HepG2 (cell line): Measurements from ENCODE around the gene RWDD4. TPM values are rescaled to one million over a fixed set of nuclear protein-coding genes. Genes with fewer than 3 reads are reported as not detected.

Source experiments
- ATAC-seq: fragments of 200-7000 bp; cut with Tn5 transposase; 3 replicates; pipeline ENCODE4 v1.9.1; 2020; ENCODE audit warnings: mild to moderate bottlenecking, moderate library complexity
- BruUV-seq: library from RNA; stranded (reverse); fragments of 400-500 nt; replicated peaks from 2 replicates; lab custom pipeline; 2021; lab: Mats Ljungman, UMichigan
- CTCF ChIA-PET: fragments of 300-600 bp; formaldehyde crosslinking; extraction: SDS; loops from one replicate; lab custom pipeline; 2021; ENCODE audit warnings: low total read pairs, inconsistent platforms, low intra/inter-chr PET ratio; lab: Yijun Ruan, JAX
- POLR2A ChIA-PET: fragments of 350-600 bp; sonication (Branson Sonifier 250); formaldehyde crosslinking; loops from one replicate; lab custom pipeline; 2020; ENCODE audit warnings: antibody characterized with exemption, inconsistent platforms; lab: Yijun Ruan, JAX
- DNase-seq: peaks from one replicate; pipeline ENCODE4 v3.0.0-alpha.2; 2015; ENCODE audit warnings: low spot score
- FAIRE-seq: peaks from 3 replicates; lab custom pipeline; 2011; peaks lifted over from hg19 to GRCh38; lab: Jason Lieb, UNC
- H2AFZ ChIP-seq: one replicate; pipeline ENCODE4 v1.6.1; 2011; ENCODE audit warnings: low read length, inconsistent platforms
- H3K27ac ChIP-seq: fragments of 300-600 bp; 3 replicates; pipeline ENCODE4 v1.8.0; 2011; ENCODE audit warnings: mixed run types, mild to moderate bottlenecking, mixed read lengths, low read length, inconsistent platforms; ENCODE audit not compliant: insufficient read depth; ENCODE audit errors: extremely low read length
- H3K27me3 ChIP-seq, 2 experiments: fragments of 200-600 bp in 1 of 2; 2 replicates in 1 of 2; 3 replicates in 1 of 2; pipeline versions ENCODE4 v1.6.0 to v1.8.0; 2011; ENCODE audit warnings: low read length in 2 of 2, mild to moderate bottlenecking in 2 of 2, moderate library complexity in 2 of 2, inconsistent platforms in 1 of 2; ENCODE audit not compliant: insufficient read depth in 2 of 2, control insufficient read depth in 1 of 2
- H3K36me3 ChIP-seq, 2 experiments: fragments of 200-600 bp in 1 of 2; replicated peaks in 1 of 2; 2 replicates in 1 of 2; 3 replicates in 1 of 2; pipeline versions ENCODE4 v1.5.1 to v1.8.0; 2011; ENCODE audit warnings: low read length in 2 of 2, inconsistent platforms in 1 of 2; ENCODE audit not compliant: insufficient read depth in 2 of 2, control insufficient read depth in 1 of 2
- H3K4me1 ChIP-seq: 2 replicates; pipeline ENCODE4 v1.5.1; 2012; ENCODE audit warnings: low read length, inconsistent platforms; ENCODE audit not compliant: insufficient read depth
- H3K4me2 ChIP-seq: 2 replicates; pipeline ENCODE4 v1.6.0; 2011; ENCODE audit warnings: low read depth, low read length, inconsistent platforms
- H3K4me3 ChIP-seq, 3 experiments: fragments of 200-600 bp in 1 of 3; sonication (generic), shearing (Covaris generic) in 1 of 3; replicated peaks in 1 of 3; 2 replicates each; pipeline ENCODE4 v1.5.1; 2011 to 2016; ENCODE audit warnings: low read length in 3 of 3, inconsistent platforms in 2 of 3, low read depth in 2 of 3, mild to moderate bottlenecking in 2 of 3, control low read depth in 1 of 3, mixed read lengths in 1 of 3; ENCODE audit not compliant: insufficient read depth in 1 of 3
- H3K79me2 ChIP-seq: one replicate; pipeline ENCODE4 v1.6.1; 2011; ENCODE audit warnings: low read length, inconsistent platforms; ENCODE audit not compliant: insufficient read depth
- H3K9ac ChIP-seq: 2 replicates; pipeline ENCODE4 v1.6.0; 2011; ENCODE audit warnings: mild to moderate bottlenecking, low read depth, low read length, inconsistent platforms; ENCODE audit not compliant: insufficient read depth
- H3K9me3 ChIP-seq: 2 replicates; pipeline ENCODE4 v1.5.1; 2012; ENCODE audit warnings: mild to moderate bottlenecking, low read length
- H4K20me1 ChIP-seq: 2 replicates; pipeline ENCODE4 v1.6.0; 2011; ENCODE audit warnings: inconsistent platforms, mild to moderate bottlenecking, low read length, moderate library complexity; ENCODE audit not compliant: insufficient read depth
- ATF7 ChIP-seq, 2 experiments: fragments of 450-650 bp in 1 of 2; sonication (generic) in 1 of 2; formaldehyde crosslinking in 1 of 2; IDR thresholded peaks; 2 replicates each; pipeline versions ENCODE4 v1.4.0 to v1.6.1; 2016 to 2020; ENCODE audit warnings: antibody characterized with exemption in 1 of 2, mild to moderate bottlenecking in 1 of 2, missing genetic modification reagents in 1 of 2
- GTF3A ChIP-seq: sonication (generic); formaldehyde crosslinking; conservative IDR thresholded peaks from 2 replicates; pipeline ENCODE4 v1.4.0; 2020; ENCODE audit warnings: mild to moderate bottlenecking, missing genetic modification reagents
- NCOA5 ChIP-seq: sonication (generic); formaldehyde crosslinking; IDR thresholded peaks from 2 replicates; pipeline ENCODE4 v1.4.0; 2020; ENCODE audit warnings: missing genetic modification reagents
- RXRA ChIP-seq: sonication (generic); formaldehyde crosslinking; IDR thresholded peaks from 2 replicates; pipeline ENCODE4 v1.5.1; 2020; ENCODE audit warnings: missing genetic modification reagents
- SMC3 ChIP-seq: IDR thresholded peaks from 2 replicates; pipeline ENCODE4 v1.6.1; 2011; ENCODE audit warnings: low read length, improper control_type of control experiment
- STAG1 ChIP-seq: sonication (generic); formaldehyde crosslinking; IDR thresholded peaks from 2 replicates; pipeline ENCODE4 v1.4.0; 2020; ENCODE audit warnings: missing genetic modification reagents
- TCF7L2 ChIP-seq: IDR thresholded peaks from 2 replicates; pipeline ENCODE4 v1.6.1; 2011; ENCODE audit warnings: mild to moderate bottlenecking, low read depth, low read length, moderate library complexity
- ZNF335 ChIP-seq: sonication (generic); formaldehyde crosslinking; IDR thresholded peaks from 2 replicates; pipeline ENCODE4 v1.4.0; 2020; ENCODE audit warnings: missing genetic modification reagents
- WGBS: methylation state at CpG from one replicate; pipeline ENCODE4 v1.1.6; 2017; ENCODE audit warnings: low lambda C conversion rate; 5-methylcytosine and 5-hydroxymethylcytosine counted together
- in situ Hi-C: cut with HindIII; loops from 2 replicates; pipeline ENCODE4 v1.10.0; 2017; ENCODE audit warnings: low pct_unique_long_range_greater_than_20kb; ENCODE audit not compliant: extremely low pct_ligation_motif_present
- intact Hi-C: fragments of 100-400 bp; cut with micrococcal nuclease; formaldehyde crosslinking; loops from one replicate; pipeline ENCODE4 v1.10.0; 2022; ENCODE audit not compliant: unreplicated experiment
- polyA plus RNA-seq, 8 experiments: library from polyadenylated mRNA; depleted of rRNA in 3 of 8; stranded (reverse) in 7 of 8; unstranded in 1 of 8; fragments of >200 nt; fragmentation: Illumina TruSeq in 4 of 8; extraction: Trizol in 4 of 8; gene quantifications; 2 replicates each; pipeline versions ENCODE4 v1.2.1 to v1.2.3, GENCODE V29; 2011 to 2016; ENCODE audit warnings: low read depth in 4 of 8, missing spikeins in 1 of 8, mixed read lengths in 1 of 8; ENCODE audit not compliant: insufficient read depth in 1 of 8
- total RNA-seq, 5 experiments: library from RNA; depleted of rRNA; stranded (reverse); fragments of >200 nt; fragmentation: Illumina TruSeq; extraction: Trizol; gene quantifications; 2 replicates each; pipeline ENCODE4 v1.2.3, GENCODE V29; 2016; ENCODE audit warnings: low read depth in 1 of 5
- TF ChIP-seq, protein P1 (sequence below): sonication (generic); formaldehyde crosslinking; IDR thresholded peaks from 2 replicates; pipeline ENCODE4 v1.8.0; 2022; ENCODE audit warnings: low read depth, missing genetic modification reagents

RWDD4 gene
- total and polyA plus RNA-seq, 2 of the 13 experiments (the other 11 are each of a cell fraction or from before 2014, with no cell fraction given): 10.2 to 25.4 TPM

GRCh38 chr4:183602557-183603027 is 56.4 kb downstream of the RWDD4 start (continued):
- no peak for TF ChIP-seq GTF3A
- no peak for TF ChIP-seq ATF7 (IDR thresholded peaks at IDR 0.05)
- TF ChIP-seq ATF7 (CRISPR knock-in tag; IDR thresholded peaks at IDR 0.05): no peak
- no peak for TF ChIP-seq RXRA (CRISPR knock-in tag)
- TF ChIP-seq, protein P1, sequence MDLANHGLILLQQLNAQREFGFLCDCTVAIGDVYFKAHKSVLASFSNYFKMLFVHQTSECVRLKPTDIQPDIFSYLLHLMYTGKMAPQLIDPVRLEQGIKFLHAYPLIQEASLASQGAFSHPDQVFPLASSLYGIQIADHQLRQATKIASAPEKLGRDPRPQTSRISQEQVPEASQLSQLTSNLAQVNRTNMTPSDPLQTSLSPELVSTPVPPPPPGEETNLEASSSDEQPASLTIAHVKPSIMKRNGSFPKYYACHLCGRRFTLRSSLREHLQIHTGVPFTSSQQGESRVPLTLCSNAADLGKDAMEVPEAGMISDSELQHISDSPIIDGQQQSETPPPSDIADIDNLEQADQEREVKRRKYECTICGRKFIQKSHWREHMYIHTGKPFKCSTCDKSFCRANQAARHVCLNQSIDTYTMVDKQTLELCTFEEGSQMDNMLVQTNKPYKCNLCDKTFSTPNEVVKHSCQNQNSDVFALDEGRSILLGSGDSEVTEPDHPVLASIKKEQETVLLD (CRISPR knock-in tag): no peak
- TF ChIP-seq STAG1: peak; percentile 54
- peak; percentile 43; the same call in 1 of the 2 replicates for TF ChIP-seq SMC3

DNA sequence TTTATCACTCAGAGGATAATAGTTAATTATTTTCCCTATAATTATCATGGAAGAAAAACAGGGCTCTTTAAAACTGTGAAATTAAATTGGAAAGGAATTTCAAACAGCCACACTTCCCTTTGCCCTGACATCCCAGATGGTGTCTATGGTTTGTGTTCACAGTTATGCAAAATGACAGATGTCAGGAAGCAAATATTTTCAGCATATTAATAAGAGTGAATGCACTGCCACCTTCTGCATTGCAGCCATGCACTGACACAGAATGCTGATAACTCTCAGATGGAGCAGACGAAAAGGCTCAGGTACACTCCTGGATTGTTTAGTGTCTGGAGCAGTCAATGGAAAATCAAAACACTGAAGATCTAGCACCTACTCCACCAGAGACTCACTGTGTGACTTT is 57.6 kb downstream of the RWDD4 start:
- no TSS peak for BruUV-seq

More for the DNA sequence above, 57.6 kb downstream of the RWDD4 start:
- intact Hi-C loops (no loop called here), in situ Hi-C loops (loop anchor here (5.0 kb wide), 1 partner anchor 129 kb away; no protein-coding TSS in a partner anchor)
- Histone ChIP-seq H3K27me3 (peaks cover 0 to 1% of the 10 kb centered on the region in 2 experiments; a peak in 1 of 5 replicates), H2AFZ (no peak overlapping the region), H3K27ac (no peak overlapping the region), H3K9ac (no peak overlapping the region), H4K20me1 (no peaks in the 10 kb centered on the region), H3K36me3 (no peaks in the 10 kb centered on the region), H3K4me1 (peaks cover 13% of the 10 kb centered on the region), H3K4me2 (no peak overlapping the region), H3K4me3 (no peak overlapping the region), H3K79me2 (no peaks in the 10 kb centered on the region), H3K9me3 (no peaks in the 10 kb centered on the region)
- FAIRE-seq (no peak), DNase-seq (no peak), ATAC-seq (no peak)
- TF ChIP-seq ZNF335 (no peak), NCOA5 (CRISPR knock-in tag) (no peak), TCF7L2 (no peak)
- 63% methylated on average over 1 of the region's 1 CpG for WGBS
- CTCF ChIA-PET: no interaction called here
- POLR2A ChIA-PET: no interaction called here
